H1 (cell line): ENCODE results near the gene FARS2. TPM values are rescaled to one million over a fixed set of nuclear protein-coding genes. Genes with fewer than 3 reads are reported as not detected.

Experiments used
- CTCF ChIA-PET: fragments of 300-600 bp; sonication (Branson Sonifier 250); formaldehyde crosslinking; loops from one replicate; lab custom pipeline; 2021; ENCODE audit not compliant: partially characterized antibody; lab: Charles Lee
- POLR2A ChIA-PET: fragments of 300-600 bp; sonication (Branson Sonifier 250); formaldehyde crosslinking; loops from one replicate; lab custom pipeline; 2021; ENCODE audit warnings: inconsistent platforms; ENCODE audit not compliant: partially characterized antibody; lab: Charles Lee
- DNase-seq, 2 experiments: peaks; one replicate each; pipeline versions ENCODE4 v3.0.0 to v3.0.0-alpha.2; 2010 to 2022; ENCODE audit warnings: low spot score in 2 of 2, low read depth in 1 of 2, mixed read lengths in 1 of 2
- FAIRE-seq: peaks from 2 replicates; lab custom pipeline; 2011; peaks lifted over from hg19 to GRCh38; lab: Jason Lieb, UNC
- H2AFZ ChIP-seq: 2 replicates; pipeline ENCODE4 v1.8.1; 2012; ENCODE audit warnings: low read length, inconsistent platforms
- H2AK5ac ChIP-seq: 2 replicates; pipeline ENCODE4 v1.6.1; 2013; ENCODE audit warnings: low read depth, low read length
- H2BK120ac ChIP-seq: replicated peaks from 2 replicates; pipeline ENCODE3; 2013; ENCODE audit warnings: low read depth, low read length, inconsistent platforms
- H2BK12ac ChIP-seq: 2 replicates; pipeline ENCODE4 v1.6.1; 2013; ENCODE audit warnings: low read depth, low read length
- H2BK15ac ChIP-seq: 2 replicates; pipeline ENCODE4 v1.6.1; 2013; ENCODE audit warnings: low read length
- H2BK20ac ChIP-seq: 2 replicates; pipeline ENCODE4 v1.6.1; 2013; ENCODE audit warnings: low read length
- H2BK5ac ChIP-seq: 2 replicates; pipeline ENCODE4 v1.6.1; 2013; ENCODE audit warnings: low read depth, low read length
- H3K14ac ChIP-seq: 2 replicates; pipeline ENCODE4 v1.6.1; 2013; ENCODE audit warnings: inconsistent platforms; ENCODE audit not compliant: insufficient read length
- H3K18ac ChIP-seq: 2 replicates; pipeline ENCODE4 v1.6.1; 2013; ENCODE audit warnings: low read length; ENCODE audit errors: extremely low read depth
- H3K23ac ChIP-seq: 2 replicates; pipeline ENCODE4 v1.6.1; 2013; ENCODE audit warnings: inconsistent platforms; ENCODE audit not compliant: insufficient read length
- H3K23me2 ChIP-seq: 2 replicates; pipeline ENCODE4 v1.6.1; 2013; ENCODE audit warnings: low read depth, low read length
- H3K27ac ChIP-seq: 2 replicates; pipeline ENCODE4 v1.6.1; 2011; ENCODE audit warnings: low read depth, low read length, inconsistent platforms
- H3K27me3 ChIP-seq, 4 experiments: replicated peaks in 1 of 4; 1 replicate in 1 of 4; 2 replicates in 3 of 4; pipeline versions ENCODE4 v1.6.1 to v1.8.1; 2011 to 2013; ENCODE audit warnings: low read length in 3 of 4, mild to moderate bottlenecking in 3 of 4, inconsistent platforms in 2 of 4, mixed read lengths in 2 of 4, moderate library complexity in 1 of 4; ENCODE audit not compliant: control insufficient read depth in 3 of 4, insufficient read depth in 3 of 4; ENCODE audit errors: extremely low read depth in 1 of 4
- H3K36me3 ChIP-seq, 4 experiments: 2 replicates each; pipeline versions ENCODE4 v1.6.1 to v1.8.1; 2011 to 2013; ENCODE audit warnings: mild to moderate bottlenecking in 4 of 4, low read length in 3 of 4, moderate library complexity in 2 of 4, control low read depth in 1 of 4, inconsistent platforms in 1 of 4; ENCODE audit not compliant: insufficient read depth in 4 of 4, control insufficient read depth in 2 of 4
- H3K4ac ChIP-seq: replicated peaks from 2 replicates; pipeline ENCODE3; 2013; ENCODE audit warnings: low read length, low read depth, mixed read lengths, inconsistent platforms; ENCODE audit not compliant: insufficient read length
- H3K4me1 ChIP-seq, 4 experiments: replicated peaks in 1 of 4; 1 replicate in 1 of 4; 2 replicates in 3 of 4; pipeline versions ENCODE4 v1.6.1 to v1.8.1; 2011 to 2013; ENCODE audit warnings: low read length in 3 of 4, inconsistent platforms in 2 of 4, mixed read lengths in 1 of 4; ENCODE audit not compliant: insufficient read depth in 4 of 4, control insufficient read depth in 3 of 4
- H3K4me2 ChIP-seq, 2 experiments: 2 replicates each; pipeline versions ENCODE4 v1.6.1 to v1.8.1; 2011 to 2013; ENCODE audit warnings: low read depth in 2 of 2, low read length in 2 of 2, control low read depth in 1 of 2, inconsistent platforms in 1 of 2, mild to moderate bottlenecking in 1 of 2; ENCODE audit not compliant: insufficient read depth in 1 of 2
- H3K4me3 ChIP-seq, 4 experiments: fragments of 200-600, 300-600 bp in 1 of 4; sonication (generic), shearing (Covaris generic), sonication (Bioruptor Twin) in 1 of 4; 2 replicates each; pipeline versions ENCODE4 v1.5.1 to v1.8.1; 2011 to 2016; ENCODE audit warnings: low read length in 4 of 4, low read depth in 3 of 4, control low read depth in 2 of 4, inconsistent platforms in 2 of 4, mild to moderate bottlenecking in 2 of 4, mixed read lengths in 1 of 4, moderate library complexity in 1 of 4; ENCODE audit not compliant: insufficient read depth in 2 of 4; ENCODE audit errors: extremely low read depth in 1 of 4
- H3K56ac ChIP-seq: replicated peaks from 2 replicates; pipeline ENCODE3; 2013; ENCODE audit warnings: low read depth, mild to moderate bottlenecking, mixed read lengths, low read length, inconsistent platforms; ENCODE audit not compliant: insufficient read length
- H3K79me1 ChIP-seq: 2 replicates; pipeline ENCODE4 v1.6.1; 2013; ENCODE audit warnings: low read depth, low read length, control low read depth
- H3K79me2 ChIP-seq, 2 experiments: 2 replicates each; pipeline versions ENCODE4 v1.6.1 to v1.8.1; 2012 to 2013; ENCODE audit warnings: low read length in 2 of 2, mild to moderate bottlenecking in 2 of 2, inconsistent platforms in 1 of 2; ENCODE audit not compliant: insufficient read depth in 2 of 2, control insufficient read depth in 1 of 2
- H3K9ac ChIP-seq, 4 experiments: replicated peaks in 1 of 4; 1 replicate in 1 of 4; 2 replicates in 3 of 4; pipeline versions ENCODE4 v1.6.1 to v1.8.1; 2011 to 2013; ENCODE audit warnings: low read depth in 3 of 4, low read length in 3 of 4, control low read depth in 2 of 4, mild to moderate bottlenecking in 2 of 4, moderate library complexity in 2 of 4, inconsistent platforms in 1 of 4; ENCODE audit errors: extremely low read depth in 1 of 4
- H3K9me3 ChIP-seq, 2 experiments: 2 replicates each; pipeline versions ENCODE4 v1.6.1 to v1.8.1; 2012 to 2013; ENCODE audit warnings: mild to moderate bottlenecking in 2 of 2, moderate library complexity in 2 of 2, control low read depth in 1 of 2, inconsistent platforms in 1 of 2, low read depth in 1 of 2, low read length in 1 of 2, mixed read lengths in 1 of 2; ENCODE audit not compliant: insufficient read depth in 2 of 2
- H4K20me1 ChIP-seq, 2 experiments: replicated peaks in 1 of 2; 2 replicates each; pipeline versions ENCODE3 to v1.8.1; 2011 to 2013; ENCODE audit warnings: inconsistent platforms in 2 of 2, low read length in 2 of 2, mild to moderate bottlenecking in 1 of 2; ENCODE audit not compliant: insufficient read depth in 2 of 2, control insufficient read depth in 1 of 2
- H4K5ac ChIP-seq: 2 replicates; pipeline ENCODE4 v1.6.1; 2013; ENCODE audit warnings: low read length, low read depth, mixed read lengths, inconsistent platforms; ENCODE audit not compliant: insufficient read length
- H4K8ac ChIP-seq: 2 replicates; pipeline ENCODE4 v1.8.0; 2013; ENCODE audit warnings: mild to moderate bottlenecking, moderate library complexity, low read length, inconsistent platforms; ENCODE audit not compliant: insufficient read depth; ENCODE audit errors: extremely low read depth
- H4K91ac ChIP-seq: replicated peaks from 2 replicates; pipeline ENCODE3; 2013; ENCODE audit warnings: low read length, mixed read lengths, inconsistent platforms; ENCODE audit not compliant: insufficient read length
- WGBS, 2 experiments: shearing (Covaris generic) in 1 of 2; methylation state at CpG; one replicate each; pipeline versions ENCODE4 v1.1.6 to v1.1.7; 2013 to 2015; ENCODE audit warnings: low lambda C conversion rate in 2 of 2, mixed read lengths in 2 of 2, inconsistent platforms in 1 of 2, low coverage in 1 of 2, missing lambda C conversion rate in 1 of 2; ENCODE audit not compliant: insufficient replicate concordance in 2 of 2, insufficient coverage in 1 of 2, insufficient read length in 1 of 2; ENCODE audit errors: extremely low coverage in 1 of 2, missing lambda C conversion rate in 1 of 2; 5-methylcytosine and 5-hydroxymethylcytosine counted together
- polyA plus RNA-seq, 7 experiments: library from polyadenylated mRNA; depleted of rRNA in 3 of 7; stranded (reverse) in 5 of 7; unstranded in 2 of 7; fragments of >200 nt in 5 of 7; fragments of 200-250 nt in 2 of 7; gene quantifications; 1 replicate in 5 of 7; 2 replicates in 1 of 7; 4 replicates in 1 of 7; pipeline versions ENCODE4 v1.2.1 to v1.2.3, GENCODE V29; 2011 to 2013; ENCODE audit warnings: missing spikeins in 2 of 7, mixed read lengths in 2 of 7
- total RNA-seq: library from RNA; stranded (reverse); fragmentation: NEBNext Ultra II Directional; extraction: Animal tissue kit (Norgen Biotek cat#: 25700); gene quantifications from 2 replicates; pipeline ENCODE4 v1.2.1, GENCODE V29; 2021

The FARS2 gene
- total and polyA plus RNA-seq, 2 of the 8 experiments (the other 6 are each of a cell fraction or from before 2014, with no cell fraction given), result 11.7 to 14.4 TPM

DNA sequence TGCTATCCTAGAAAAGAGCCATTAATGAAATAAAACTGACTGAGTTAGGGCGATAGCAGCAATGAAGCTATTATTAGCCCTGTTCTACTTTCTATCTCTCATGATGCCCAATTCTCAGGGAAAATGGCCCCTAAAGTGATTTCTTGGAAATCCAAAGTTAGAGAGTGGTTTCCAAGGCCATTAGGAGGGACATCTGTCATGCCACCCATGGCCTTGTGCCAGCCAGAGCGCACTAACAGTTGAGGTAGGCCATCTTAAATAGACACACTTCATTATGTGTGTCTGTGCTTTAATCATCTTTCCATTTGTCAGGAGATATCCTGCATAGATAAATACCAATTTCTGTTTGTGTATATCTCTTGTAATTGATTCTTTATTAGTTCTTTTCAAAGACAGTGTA, 483.8 kb downstream of the FARS2 start:
- Histone ChIP-seq H3K27ac (no peak overlapping the region), H4K5ac (no peak overlapping the region), H3K79me2 (no peaks in the 10 kb centered on the region), H3K4me1 (peaks cover 0 to 2% (median under 1%) of the 10 kb centered on the region in 4 experiments; a peak in 2 of 7 replicates), H2AK5ac (no peak overlapping the region), H2BK20ac (no peak overlapping the region), H2BK15ac (no peak overlapping the region), H4K20me1 (no peaks in the 10 kb centered on the region), H3K9me3 (no peaks in the 10 kb centered on the region), H2BK120ac (no peak overlapping the region), H2BK5ac (no peak overlapping the region), H3K27me3 (no peaks in the 10 kb centered on the region), H3K9ac (no peak overlapping the region), H3K14ac (no peak overlapping the region), H3K23me2 (no peaks in the 10 kb centered on the region), H2BK12ac (no peak overlapping the region), H3K79me1 (no peaks in the 10 kb centered on the region), H3K56ac (no peak overlapping the region), H3K4me3 (no peak overlapping the region), H4K91ac (no peak overlapping the region), H2AFZ (no peak overlapping the region), H3K4ac (no peak overlapping the region), H3K36me3 (no peaks in the 10 kb centered on the region), H3K4me2 (no peak overlapping the region), H4K8ac (no peak overlapping the region), H3K23ac (no peak overlapping the region), H3K18ac (no peak overlapping the region)
- ChIA-PET CTCF (interaction anchor here (0.7 to 1.4 kb wide), 7 partner anchors 9 to 312 kb away, joined by 3 to 5 read pairs (median 3); no protein-coding TSS in a partner anchor), POLR2A (interaction anchor here (1.4 kb wide), 1 partner anchor 147 kb away, joined by 4 read pairs; no protein-coding TSS in a partner anchor)
- FAIRE-seq (no peak), DNase-seq (no peak)
- WGBS, 2 experiments, result 88% methylated on average over 2 of the region's 2 CpGs; no CpG with 5 or more reads in 1 of the 2 experiments
